ENCODE results near the gene PPM1H.

DNA sequence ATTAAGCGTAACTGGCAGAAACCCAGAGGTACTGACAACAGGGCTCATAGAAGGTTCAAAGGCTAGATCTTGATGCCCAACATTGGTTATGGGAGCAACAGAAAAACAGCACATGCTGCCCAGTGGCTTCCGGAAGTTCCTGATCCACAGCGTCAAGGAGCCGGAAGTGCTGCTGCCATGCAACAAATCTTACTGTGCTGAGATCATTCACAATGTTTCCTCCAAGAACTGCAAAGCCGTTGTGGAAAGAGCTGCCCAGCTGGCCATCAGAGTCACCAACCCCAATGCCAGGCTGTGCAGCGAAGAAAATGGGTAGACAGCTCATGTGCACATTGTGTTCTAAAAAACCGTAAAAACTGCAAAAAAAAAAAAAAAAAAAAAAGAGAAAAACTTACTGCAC lies 276.0 kb downstream of the PPM1H start:
- TF ChIP-seq, protein P1, sequence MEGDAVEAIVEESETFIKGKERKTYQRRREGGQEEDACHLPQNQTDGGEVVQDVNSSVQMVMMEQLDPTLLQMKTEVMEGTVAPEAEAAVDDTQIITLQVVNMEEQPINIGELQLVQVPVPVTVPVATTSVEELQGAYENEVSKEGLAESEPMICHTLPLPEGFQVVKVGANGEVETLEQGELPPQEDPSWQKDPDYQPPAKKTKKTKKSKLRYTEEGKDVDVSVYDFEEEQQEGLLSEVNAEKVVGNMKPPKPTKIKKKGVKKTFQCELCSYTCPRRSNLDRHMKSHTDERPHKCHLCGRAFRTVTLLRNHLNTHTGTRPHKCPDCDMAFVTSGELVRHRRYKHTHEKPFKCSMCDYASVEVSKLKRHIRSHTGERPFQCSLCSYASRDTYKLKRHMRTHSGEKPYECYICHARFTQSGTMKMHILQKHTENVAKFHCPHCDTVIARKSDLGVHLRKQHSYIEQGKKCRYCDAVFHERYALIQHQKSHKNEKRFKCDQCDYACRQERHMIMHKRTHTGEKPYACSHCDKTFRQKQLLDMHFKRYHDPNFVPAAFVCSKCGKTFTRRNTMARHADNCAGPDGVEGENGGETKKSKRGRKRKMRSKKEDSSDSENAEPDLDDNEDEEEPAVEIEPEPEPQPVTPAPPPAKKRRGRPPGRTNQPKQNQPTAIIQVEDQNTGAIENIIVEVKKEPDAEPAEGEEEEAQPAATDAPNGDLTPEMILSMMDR (IDR thresholded peaks at IDR 0.05) = no peak
- TF ChIP-seq POLR2A (IDR thresholded peaks at IDR 0.05) = no peak

Data from prostate gland (tissue), 2 donors.